Activated T-cell treated with anti-CD3 and anti-CD28 coated beads, Interleukin-2, amount 50 U/mL, for 1 hour (primary cell): Measurements from ENCODE around the gene RNASE4.
"Not testable (repeated sequence)": the region's sequence is repeated elsewhere in the genome, so short reads cannot be mapped to it uniquely, and the experiment has no call there.

Source experiments
- DNase-seq: peaks from one replicate; pipeline ENCODE4 v3.0.0-alpha.2; 2020

RNASE4 gene, protein sequence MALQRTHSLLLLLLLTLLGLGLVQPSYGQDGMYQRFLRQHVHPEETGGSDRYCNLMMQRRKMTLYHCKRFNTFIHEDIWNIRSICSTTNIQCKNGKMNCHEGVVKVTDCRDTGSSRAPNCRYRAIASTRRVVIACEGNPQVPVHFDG

GRCh38 chr14:20683891-20684661 lies at the start of gene RNASE4:
TSS of gene RNASE4 (plus strand) at chr14:20684560. CDS start at chr14:20699372, 14,812 bp downstream.
- peak; percentile 85 for DNase-seq

GRCh38 chr14:20641591-20641990 lies 42.8 kb upstream of the RNASE4 start, which contains the start of gene OR6S1:
TSS of gene OR6S1 (minus strand) at chr14:20641691. CDS start at chr14:20641691, 0 bp downstream.
- no peak for DNase-seq

GRCh38 chr14:20642182-20642581 lies 42.2 kb upstream of the RNASE4 start:
- DNase-seq: no peak

DNA sequence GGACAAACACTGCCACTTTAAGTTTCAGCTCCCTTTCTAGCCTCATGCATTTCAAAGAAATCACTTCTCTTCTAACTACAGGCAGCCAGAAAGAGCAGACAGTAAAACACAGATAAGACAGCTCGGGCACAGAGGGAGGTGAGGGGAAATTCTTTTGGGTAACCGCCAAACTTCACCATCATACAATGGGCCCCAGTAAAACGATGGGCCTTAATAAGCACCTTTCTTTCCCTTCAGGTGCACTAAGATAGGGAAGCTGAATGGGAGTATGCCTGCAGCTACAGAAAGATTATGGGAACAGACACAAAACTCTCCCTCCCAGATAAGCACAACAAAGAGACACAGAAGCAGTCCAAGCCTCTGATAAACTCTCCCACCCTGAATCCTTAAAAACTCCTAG lies 41.6 kb upstream of the RNASE4 start:
- DNase-seq: not testable (repeated sequence)

GRCh38 chr14:20644520-20644919 lies 39.8 kb upstream of the RNASE4 start:
- no peak for DNase-seq

- no peak for DNase-seq
Measured at GRCh38 chr14:20645481-20645880, 38.9 kb upstream of the RNASE4 start.

DNA sequence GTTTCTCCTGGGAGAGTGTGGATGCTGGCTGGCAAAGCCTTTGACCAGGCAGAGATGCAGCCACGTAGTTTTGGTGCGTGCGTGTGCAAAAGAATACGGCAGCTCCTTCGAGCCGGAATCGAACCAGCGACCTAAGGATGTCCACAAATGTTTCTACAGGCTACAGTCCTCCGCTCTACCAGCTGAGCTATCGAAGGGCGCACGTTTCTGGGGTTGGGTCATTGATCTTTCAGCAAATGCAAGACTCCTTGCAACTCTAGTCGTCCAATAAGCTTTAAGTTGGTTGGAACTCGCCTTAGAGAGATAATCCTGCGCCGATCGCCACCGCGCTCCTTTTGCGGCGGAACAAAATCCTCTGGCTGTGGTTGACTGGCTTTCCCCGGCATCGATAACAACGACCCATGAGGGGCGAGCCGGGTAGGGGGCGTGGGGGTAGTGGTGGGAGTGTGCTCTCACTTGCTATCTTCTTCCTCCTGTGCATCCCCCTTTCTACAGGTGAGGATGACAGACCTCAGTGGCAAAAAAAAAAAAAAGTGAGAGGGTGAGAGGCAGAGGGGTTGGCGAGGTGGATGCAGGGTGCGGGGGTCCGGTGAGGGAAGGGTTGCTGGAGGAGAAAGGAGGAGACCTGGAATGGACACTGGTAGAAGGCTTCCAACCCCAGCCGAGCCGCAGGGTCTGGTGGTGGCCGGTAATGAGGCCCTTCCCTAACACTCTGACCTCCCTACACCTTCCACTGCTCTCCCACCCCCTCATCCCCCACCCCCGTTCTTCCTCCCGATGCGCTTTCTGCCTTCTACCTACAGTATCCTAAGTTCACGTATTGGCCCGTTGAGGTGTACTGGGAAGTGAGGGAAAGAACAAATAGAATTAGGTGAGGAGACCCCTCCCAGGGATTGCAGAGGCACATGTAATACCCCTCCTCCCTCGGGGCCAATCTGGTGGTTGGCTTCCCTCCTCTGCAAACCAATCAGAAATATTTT lies 31.1 kb upstream of the RNASE4 start:
- peak; percentile 39 for DNase-seq

GRCh38 chr14:20655851-20656250 lies 28.5 kb upstream of the RNASE4 start:
- no peak for DNase-seq

- DNase-seq: no peak
Measured at GRCh38 chr14:20656274-20656673, 28.1 kb upstream of the RNASE4 start.

- DNase-seq: peak; percentile 39
Measured at GRCh38 chr14:20657216-20658211, 26.8 kb upstream of the RNASE4 start.

GRCh38 chr14:20658246-20658645 lies 26.1 kb upstream of the RNASE4 start:
- DNase-seq: no peak

DNA sequence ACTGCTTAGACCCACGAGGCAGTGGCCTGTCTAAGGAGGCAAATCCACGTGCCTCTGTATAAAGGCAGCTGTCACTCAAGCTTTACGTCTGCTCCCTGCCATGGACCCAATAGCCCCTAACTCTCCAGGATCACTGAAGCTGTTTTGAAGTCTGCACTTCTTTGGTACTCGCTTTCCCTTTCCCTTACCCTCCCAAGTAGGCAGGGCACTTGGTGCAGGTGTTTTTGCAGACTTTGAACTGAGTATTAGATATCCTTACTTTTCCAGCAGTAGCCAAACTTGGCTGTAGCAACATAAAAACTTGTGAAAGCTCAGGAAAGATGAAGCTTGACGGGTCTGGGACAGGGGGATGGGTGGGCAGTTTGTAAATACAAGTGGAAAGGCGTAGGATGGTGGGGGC lies 25.0 kb upstream of the RNASE4 start:
- DNase-seq: no peak

DNA sequence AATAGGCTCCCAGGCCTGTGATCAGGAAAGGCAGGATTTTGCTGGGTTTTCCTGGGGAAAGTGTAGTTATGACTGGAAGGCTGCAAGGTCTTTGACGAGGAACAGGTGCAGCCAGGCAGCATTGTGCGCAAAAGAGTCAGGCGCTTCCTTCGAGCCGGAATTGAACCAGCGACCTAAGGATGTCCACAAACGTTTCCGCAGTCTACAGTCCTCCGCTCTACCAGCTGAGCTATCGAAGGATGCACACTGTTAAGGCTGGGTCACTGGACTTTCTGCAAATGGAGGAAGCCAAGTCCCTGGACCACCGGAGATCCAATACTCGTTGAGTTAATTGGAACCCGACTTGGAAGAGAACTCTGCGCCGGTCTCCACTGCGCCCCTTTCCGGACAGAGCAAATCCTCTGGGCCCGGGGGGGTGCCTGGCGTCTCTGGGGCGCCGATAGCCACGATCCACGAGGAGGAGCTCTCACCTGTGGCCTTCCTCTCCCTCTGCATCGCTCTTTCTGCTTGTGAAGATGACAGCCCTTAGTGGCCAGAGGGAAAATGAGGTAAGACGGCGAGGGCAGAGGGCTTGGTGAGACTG lies 24.5 kb upstream of the RNASE4 start:
- no peak for DNase-seq

- DNase-seq: no peak
Measured at GRCh38 chr14:20661197-20661596, 23.2 kb upstream of the RNASE4 start.

DNA sequence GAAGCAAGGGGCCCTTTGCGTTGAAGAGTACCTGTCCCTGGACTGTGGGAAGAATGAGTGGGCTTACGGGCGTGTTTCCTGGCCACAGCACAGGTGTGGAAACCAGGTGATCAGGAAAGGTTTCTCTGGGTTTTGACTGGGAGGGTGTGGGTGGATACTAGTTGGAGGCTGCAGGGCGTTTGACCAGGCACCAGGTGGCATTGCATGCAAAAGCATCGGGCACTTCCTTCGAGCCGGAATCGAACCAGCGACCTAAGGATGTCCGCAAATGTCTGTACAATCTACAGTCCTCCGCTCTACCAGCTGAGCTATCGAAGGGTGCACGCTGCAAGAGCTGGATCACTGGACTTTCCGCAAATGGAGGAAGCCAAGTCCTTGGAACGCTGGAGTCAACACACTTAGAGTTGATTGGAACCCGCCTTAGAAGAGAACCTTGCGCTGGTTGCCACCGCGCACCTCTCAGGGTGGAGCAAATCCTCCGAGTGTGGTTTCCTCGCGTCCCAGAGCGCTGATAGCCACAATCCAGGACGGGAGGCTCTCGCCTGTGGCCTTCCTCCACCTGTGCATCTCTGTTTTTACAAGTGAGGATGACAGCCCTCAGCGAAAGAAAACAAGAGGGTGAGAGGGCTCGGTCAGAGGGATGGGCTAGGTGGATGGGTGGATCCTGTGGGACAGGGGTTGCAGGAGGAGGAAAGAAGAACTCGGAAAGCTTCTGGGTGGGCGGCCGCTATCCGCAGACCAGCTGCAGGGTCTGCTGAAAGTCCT lies 21.2 kb upstream of the RNASE4 start:
- DNase-seq: peak; percentile 77

DNA sequence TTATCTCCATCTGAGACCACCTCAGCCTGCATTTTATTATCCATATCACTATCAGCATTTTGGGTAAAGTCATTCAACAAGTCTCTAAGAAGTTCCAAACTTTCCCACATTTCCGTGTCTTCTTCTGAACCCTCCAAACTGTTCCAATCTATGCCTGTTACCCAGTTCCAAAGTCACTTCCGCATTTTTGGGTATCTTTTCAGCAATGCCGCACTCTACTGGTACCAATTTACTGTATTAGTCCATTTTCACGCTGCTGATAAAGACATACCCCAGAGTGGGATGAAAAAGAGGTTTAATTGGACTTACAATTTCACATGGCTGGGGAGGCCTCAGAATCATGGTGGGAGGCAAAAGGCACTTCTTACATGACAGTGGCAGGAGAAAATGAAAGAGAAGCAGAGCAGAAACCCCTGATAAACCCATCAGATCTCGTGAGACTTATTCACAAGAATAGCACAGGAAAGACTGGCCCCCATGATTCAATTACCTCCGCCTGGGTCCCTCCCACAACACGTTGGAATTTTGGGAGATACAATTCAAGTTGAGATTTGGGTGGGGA lies 17.9 kb upstream of the RNASE4 start:
- not testable (repeated sequence) for DNase-seq

GRCh38 chr14:20667957-20668356 lies 16.4 kb upstream of the RNASE4 start:
- DNase-seq: no peak

DNA sequence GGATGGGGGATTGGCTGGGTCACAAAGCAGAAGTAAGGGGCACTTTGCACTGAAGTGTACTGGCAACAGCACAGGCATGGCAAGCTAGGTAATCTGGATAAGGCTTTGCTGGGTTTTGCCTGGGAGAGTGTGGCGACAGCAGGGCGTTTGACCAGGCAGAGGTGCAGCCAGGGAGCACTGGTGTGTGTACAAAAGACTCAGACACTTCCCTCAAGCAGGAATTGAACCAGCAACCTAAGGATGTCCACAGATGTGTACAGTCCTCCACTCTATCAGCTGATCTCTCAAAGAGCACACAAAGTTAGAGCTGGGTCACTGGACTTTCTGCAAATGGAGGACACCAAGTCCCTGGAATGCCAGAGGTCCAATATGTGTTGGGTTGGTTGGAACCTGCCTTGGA lies 15.4 kb upstream of the RNASE4 start:
- no peak for DNase-seq

GRCh38 chr14:20671597-20672283 lies 12.6 kb upstream of the RNASE4 start:
- DNase-seq: no peak

DNA sequence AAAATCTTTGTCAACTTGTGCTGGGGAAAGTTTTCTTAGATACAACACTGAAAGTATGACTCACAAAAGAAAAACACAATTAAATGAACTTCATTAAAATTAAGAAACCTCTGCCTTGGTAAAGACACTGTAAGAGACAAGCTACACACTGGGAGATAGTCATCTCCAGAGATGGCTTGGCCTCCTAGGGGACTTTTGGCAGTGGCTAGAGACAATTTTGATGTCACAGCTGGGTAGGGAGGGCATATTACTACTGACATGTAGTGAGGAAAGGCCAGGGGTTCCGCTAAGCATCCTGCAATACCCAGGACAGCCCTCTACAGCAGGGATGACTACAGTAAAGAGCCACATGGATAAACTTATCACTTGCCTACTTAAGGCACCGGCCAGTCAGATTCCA lies 8.7 kb upstream of the RNASE4 start:
- no peak for DNase-seq
